Epithelial cell of alveolus of lung (primary cell): Measurements from ENCODE around the gene MACROD1. TPM values are rescaled to one million over a fixed set of nuclear protein-coding genes. Genes with fewer than 3 reads are reported as not detected.

ENCODE experiments used
- total RNA-seq: library from RNA; depleted of rRNA; stranded (reverse); fragments of >200 nt; gene quantifications from 2 replicates; pipeline ENCODE4 v1.2.1, GENCODE V29; 2015

Gene MACROD1, protein sequence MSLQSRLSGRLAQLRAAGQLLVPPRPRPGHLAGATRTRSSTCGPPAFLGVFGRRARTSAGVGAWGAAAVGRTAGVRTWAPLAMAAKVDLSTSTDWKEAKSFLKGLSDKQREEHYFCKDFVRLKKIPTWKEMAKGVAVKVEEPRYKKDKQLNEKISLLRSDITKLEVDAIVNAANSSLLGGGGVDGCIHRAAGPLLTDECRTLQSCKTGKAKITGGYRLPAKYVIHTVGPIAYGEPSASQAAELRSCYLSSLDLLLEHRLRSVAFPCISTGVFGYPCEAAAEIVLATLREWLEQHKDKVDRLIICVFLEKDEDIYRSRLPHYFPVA
- total RNA-seq: 18.4 and 41.7 TPM in 2 replicates

DNA sequence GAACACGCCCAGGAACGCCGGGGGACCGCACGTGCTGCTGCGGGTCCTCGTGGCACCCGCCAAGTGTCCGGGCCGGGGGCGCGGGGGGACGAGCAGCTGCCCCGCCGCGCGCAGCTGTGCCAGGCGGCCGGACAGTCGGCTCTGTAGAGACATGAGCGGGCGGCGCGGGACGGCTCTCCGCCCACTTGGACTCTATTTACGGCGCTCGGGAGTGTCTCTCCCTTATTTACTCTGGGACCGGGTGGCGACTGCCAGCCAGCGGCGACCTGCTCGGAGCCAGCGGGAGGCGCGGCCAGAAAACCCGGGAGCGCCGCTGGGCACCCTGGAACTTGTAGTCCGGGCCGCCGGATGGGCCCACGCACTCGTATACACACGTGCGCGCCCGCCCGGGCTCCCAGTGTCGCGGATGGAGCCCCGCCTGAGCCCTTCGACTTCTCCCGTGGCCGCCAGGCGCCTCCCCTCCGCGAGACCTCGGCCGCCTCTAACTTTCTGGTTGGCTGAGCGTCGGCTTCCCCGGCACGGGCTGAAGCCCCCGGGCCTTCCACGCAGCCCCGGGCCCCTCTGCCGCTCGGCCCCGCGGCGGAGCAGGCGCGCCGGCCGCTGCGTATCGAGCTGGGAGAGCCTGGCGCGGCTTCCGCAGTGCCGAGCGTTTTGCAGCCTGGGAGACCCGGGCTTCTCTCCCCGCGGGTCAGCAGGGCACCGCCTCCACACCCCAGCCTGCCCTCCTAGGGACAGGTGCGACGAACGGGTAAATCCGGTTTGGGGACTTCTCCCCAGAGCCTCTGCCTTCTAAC is at the start of gene MACROD1:
Gene MACROD1, minus strand, starts transcription at position 272 of the 794 bp plus-strand sequence. Its CDS starts 119 bp downstream, at position 153.

DNA sequence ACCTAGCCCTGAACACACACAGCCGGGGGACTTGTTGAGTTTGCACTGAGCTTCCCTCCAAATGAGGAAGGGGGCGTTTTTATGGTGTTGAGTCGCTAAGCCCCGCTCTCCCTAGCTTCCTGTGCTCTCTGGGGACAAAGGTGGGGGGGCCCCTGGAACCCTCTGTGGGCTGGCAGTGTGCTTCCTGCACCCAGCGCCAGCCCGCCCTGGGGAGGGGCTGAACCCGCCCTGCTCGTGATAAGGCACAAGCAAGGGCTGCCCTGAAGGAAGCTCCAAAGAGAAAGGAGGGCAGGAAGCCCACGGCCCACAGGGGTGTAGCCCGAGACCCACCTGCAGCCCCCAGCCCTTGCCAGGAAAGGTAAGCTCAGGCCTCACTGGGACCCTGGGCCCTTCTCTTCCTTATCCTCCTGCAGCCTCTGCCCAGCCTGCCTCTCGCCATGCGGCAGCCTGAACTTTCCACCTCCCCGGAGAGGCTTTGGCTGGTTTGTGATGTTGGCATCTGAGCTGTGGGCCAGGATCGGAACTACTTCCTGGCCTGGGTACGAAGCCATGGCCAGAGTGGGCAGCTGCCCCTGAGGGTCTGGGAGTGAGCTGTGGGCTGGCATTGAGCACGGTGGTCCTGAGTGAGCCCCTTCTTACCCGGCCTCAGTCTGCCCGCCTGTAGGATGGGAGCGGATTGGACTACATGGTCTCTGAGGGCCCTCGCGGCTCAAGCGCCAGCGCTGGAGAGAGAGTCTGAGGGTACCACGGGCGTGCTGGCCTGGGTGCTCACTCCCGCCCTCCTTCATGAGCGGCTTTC is 40.7 kb upstream of the MACROD1 start, which contains the start of gene FERMT3:
Gene FERMT3, plus strand, starts transcription at position 265 of the 799 bp plus-strand sequence. CDS start 644 bp downstream, outside the sequence.

DNA sequence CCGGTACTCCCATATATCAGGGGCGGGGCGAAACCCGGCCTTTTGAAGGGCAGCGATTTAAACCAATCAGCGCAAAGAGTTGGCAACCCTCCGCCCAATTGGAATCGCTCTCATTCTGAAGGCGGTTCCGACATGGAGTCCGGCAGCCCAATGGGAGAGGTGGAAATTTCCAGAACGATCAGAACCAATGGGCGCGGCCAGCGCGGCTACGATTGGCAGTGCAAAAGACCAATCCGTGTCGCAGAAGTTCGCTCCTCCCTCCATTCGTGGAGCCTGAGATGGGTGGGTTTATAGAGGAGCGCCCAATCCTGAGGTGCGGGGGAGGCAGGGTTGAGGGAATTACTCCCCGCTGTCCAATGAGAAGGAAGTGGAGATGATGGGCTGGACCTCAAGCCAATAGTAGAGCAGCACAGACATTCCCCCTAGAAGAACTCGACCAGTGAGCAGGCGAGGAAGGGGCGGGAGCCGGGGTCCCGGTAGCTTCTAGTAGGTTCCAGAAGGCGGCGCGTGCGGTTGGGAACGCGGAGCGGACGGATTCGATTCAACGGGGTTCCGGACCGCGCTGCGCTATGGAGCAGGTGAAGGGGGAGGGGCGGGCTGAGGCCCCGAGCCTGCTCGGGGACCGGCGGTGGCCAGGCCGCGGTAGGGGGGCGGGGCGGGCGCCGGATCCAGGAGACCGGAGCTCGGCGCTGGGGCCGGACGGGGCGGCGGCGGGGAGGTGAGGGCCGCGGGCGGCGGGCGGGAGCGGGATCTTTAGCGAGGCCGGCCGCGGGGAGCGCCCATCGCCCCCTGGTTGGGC is 20.0 kb upstream of the MACROD1 start, which contains the start of gene STIP1:
Gene STIP1, plus strand, starts transcription at position 479 of the 799 bp plus-strand sequence. Its CDS starts 91 bp downstream, at position 570.

DNA sequence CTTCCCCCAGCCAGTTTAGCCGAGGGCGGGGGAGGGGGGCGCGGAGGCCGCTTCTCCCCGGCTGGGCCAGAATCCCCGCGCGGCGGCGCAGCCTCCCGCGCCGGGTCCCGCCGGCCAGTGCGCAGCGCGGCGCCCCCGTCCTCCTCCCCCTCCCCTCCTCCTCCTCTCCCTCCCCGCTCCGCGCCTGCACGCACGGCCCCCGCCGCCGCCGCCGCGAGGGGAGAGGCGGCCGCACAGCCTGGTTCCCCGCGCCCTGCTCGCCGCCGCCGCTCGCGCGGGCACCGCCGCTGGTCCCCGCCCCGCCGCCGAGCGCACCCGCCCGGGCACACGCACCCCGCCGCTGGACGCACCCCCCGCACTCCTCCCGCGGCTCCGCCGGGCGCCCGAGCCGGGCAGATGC is 130.3 kb downstream of the MACROD1 start, which contains the start of gene FLRT1:
Gene FLRT1, plus strand, starts transcription at position 356 of the 400 bp plus-strand sequence. CDS start 80,337 bp downstream, outside the sequence.

DNA sequence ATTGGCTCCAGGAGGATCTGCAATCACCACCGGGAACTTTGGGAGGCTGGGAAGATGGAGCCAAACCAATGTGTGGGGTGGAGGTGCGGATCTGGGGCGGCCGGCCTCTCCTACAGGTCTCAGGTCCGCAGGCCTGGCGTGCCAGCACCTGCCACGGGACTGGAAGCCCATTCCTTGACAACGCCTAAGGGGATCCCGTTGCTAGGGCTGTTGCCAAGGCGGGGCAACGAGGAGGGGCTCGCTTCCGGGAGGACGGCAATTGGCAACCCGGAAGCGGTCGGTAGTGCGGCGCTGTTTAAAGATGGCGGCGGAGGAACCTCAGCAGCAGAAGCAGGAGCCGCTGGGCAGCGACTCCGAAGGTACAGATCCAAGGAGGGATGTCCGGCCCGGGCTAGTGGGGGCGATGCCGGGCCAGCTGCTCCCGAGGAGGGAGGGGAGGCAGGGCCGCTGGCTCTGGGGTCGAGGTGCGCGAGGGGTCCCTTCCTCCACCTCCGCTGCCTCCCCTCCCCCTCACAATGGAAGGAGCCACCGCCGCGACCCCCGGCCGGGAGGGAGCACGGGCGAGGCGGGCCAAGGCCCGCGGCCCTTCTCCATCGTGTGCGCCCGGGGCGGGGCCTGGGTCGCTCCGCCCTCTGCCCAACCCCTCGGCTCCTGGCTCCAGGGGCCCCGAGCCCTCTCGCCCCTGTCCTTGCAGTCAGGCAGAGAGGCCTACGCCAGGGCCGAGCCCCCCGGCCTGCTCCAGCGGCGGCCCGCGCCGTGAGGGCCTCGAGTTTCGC is 179.6 kb downstream of the MACROD1 start, which contains the start of gene OTUB1:
Gene OTUB1, plus strand, starts transcription at position 283 of the 776 bp plus-strand sequence. Its CDS starts 19 bp downstream, at position 302.

DNA sequence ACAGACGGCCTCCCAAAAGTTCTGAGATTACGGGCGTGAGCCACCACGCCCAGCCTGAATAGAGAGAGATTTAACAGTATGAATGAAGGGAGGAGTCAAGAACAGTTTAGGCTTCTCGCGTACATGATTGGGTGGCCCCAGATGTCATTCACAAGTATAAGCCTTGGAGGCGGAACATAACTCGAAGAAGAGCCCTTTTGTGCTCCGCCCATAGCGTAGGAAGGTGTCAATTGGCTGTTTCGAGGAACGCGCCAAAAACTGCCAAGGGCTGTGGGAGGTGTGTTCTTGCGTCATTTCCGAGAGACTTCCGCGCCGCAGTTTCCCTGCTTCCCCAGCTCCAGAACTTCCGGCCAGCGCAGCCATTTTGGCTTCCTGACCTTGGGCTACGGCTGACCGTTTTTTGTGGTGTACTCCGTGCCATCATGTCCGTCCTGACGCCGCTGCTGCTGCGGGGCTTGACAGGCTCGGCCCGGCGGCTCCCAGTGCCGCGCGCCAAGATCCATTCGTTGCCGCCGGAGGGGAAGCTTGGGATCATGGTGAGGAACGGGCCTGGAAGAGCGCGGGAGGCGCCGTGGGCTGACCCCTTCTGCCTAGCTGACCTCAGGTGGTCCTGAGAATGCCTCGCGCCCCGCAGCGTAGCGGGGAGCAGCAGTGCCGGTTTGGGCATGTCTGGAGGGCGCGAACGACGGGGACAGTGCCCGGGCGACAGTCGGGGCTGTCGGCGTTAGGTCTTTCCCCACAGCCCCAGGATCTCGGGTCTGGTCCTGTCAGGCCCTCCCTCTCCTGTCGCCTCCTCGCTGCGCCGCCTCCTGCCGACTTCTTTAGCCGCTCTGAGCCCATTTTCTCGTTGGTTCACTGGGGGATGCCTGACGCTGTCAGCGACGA is 191.4 kb downstream of the MACROD1 start, which contains the start of gene COX8A:
Gene COX8A, plus strand, starts transcription at position 362 of the 885 bp plus-strand sequence. Its CDS starts 61 bp downstream, at position 423.

Other genes starting within 250 kb of the MACROD1 start
- 6.9 and 10.9 TPM in 2 replicates for gene RCOR2, start 248.9 kb downstream of the MACROD1 start, total RNA-seq
- gene NAA40, start 227.1 kb downstream of the MACROD1 start, total RNA-seq: 7.0 and 12.5 TPM in 2 replicates
- 346 and 593 TPM in 2 replicates for gene COX8A, start 191.5 kb downstream of the MACROD1 start, total RNA-seq
- gene OTUB1, start 179.7 kb downstream of the MACROD1 start, total RNA-seq: 111 and 141 TPM in 2 replicates
- 0.26 and 0.56 TPM in 2 replicates for gene FLRT1, start 130.2 kb downstream of the MACROD1 start, total RNA-seq
- 138 and 185 TPM in 2 replicates for gene STIP1, start 20.1 kb upstream of the MACROD1 start, total RNA-seq
- 3.6 and 8.5 TPM in 2 replicates for gene FERMT3, start 40.6 kb upstream of the MACROD1 start, total RNA-seq
- 64.4 and 82.9 TPM in 2 replicates for gene TRPT1, start 60.1 kb upstream of the MACROD1 start, total RNA-seq
- gene NUDT22, start 60.2 kb upstream of the MACROD1 start, total RNA-seq: 39.0 and 63.1 TPM in 2 replicates
- 18.0 and 40.4 TPM in 2 replicates for gene DNAJC4, start 64.4 kb upstream of the MACROD1 start, total RNA-seq
- 48.2 and 62.8 TPM in 2 replicates for gene VEGFB, start 68.5 kb upstream of the MACROD1 start, total RNA-seq
- 33.4 and 79.1 TPM in 2 replicates for gene FKBP2, start 75.0 kb upstream of the MACROD1 start, total RNA-seq
- 78.9 and 300 TPM in 2 replicates for gene PPP1R14B, start 80.8 kb upstream of the MACROD1 start, total RNA-seq
- gene PLCB3, start 85.4 kb upstream of the MACROD1 start, total RNA-seq: 22.6 and 29.1 TPM in 2 replicates
- gene BAD, start 118.6 kb upstream of the MACROD1 start, total RNA-seq: 106 and 169 TPM in 2 replicates
- 20.8 and 33.3 TPM in 2 replicates for gene GPR137, start 119.7 kb upstream of the MACROD1 start, total RNA-seq
- gene KCNK4, start 125.2 kb upstream of the MACROD1 start, total RNA-seq: not detected in 2 replicates
- not detected in 2 replicates for gene CATSPERZ, start 134.2 kb upstream of the MACROD1 start, total RNA-seq
- 35.4 and 38.3 TPM in 2 replicates for gene ESRRA, start 139.4 kb upstream of the MACROD1 start, total RNA-seq
- 318 and 364 TPM in 2 replicates for gene TRMT112, start 151.4 kb upstream of the MACROD1 start, total RNA-seq
- 293 and 486 TPM in 2 replicates for gene PRDX5, start 152.0 kb upstream of the MACROD1 start, total RNA-seq
- gene CCDC88B, start 174.1 kb upstream of the MACROD1 start, total RNA-seq: 1.0 and 1.8 TPM in 2 replicates
- gene RPS6KA4, start 193.0 kb upstream of the MACROD1 start, total RNA-seq: 23.2 and 38.4 TPM in 2 replicates